Stimulated activated CD8-positive, alpha-beta memory T cell treated with anti-CD3 and anti-CD28 coated beads, Interleukin-15, amount 100 ng/mL, for 1 hour (primary cell): ENCODE results near the gene MYBPC3.

Source experiments
- DNase-seq: peaks from one replicate; pipeline ENCODE4 v3.0.0-alpha.2; 2020; ENCODE audit warnings: low read depth

Gene MYBPC3

GRCh38 chr11:47352556-47352955 is at the start of gene MYBPC3:
Gene MYBPC3 (minus strand): TSS chr11:47352702. CDS start chr11:47352647, 55 bp downstream.
- DNase-seq: no peak

GRCh38 chr11:47400768-47401279 is 48.3 kb upstream of the MYBPC3 start:
- DNase-seq: no peak

GRCh38 chr11:47399860-47400767 is 47.6 kb upstream of the MYBPC3 start:
- DNase-seq: no peak

GRCh38 chr11:47398551-47398950 is 46.0 kb upstream of the MYBPC3 start:
- DNase-seq: no peak

- no peak for DNase-seq
Measured at GRCh38 chr11:47398011-47398410, 45.5 kb upstream of the MYBPC3 start.

- DNase-seq: no peak
Measured at GRCh38 chr11:47396049-47396320, 43.5 kb upstream of the MYBPC3 start.

GRCh38 chr11:47395223-47396048 is 42.9 kb upstream of the MYBPC3 start:
- DNase-seq: no peak

- DNase-seq: no peak
Measured at GRCh38 chr11:47394322-47395222, 42.1 kb upstream of the MYBPC3 start.

GRCh38 chr11:47394050-47394321 is 41.5 kb upstream of the MYBPC3 start:
- DNase-seq: no peak

- DNase-seq: no peak
Measured at GRCh38 chr11:47393163-47394049, 40.9 kb upstream of the MYBPC3 start.

- no peak for DNase-seq
Measured at GRCh38 chr11:47392546-47393162, 40.2 kb upstream of the MYBPC3 start.

GRCh38 chr11:47391711-47392432 is 39.4 kb upstream of the MYBPC3 start:
- no peak for DNase-seq

GRCh38 chr11:47391077-47391583 is 38.6 kb upstream of the MYBPC3 start:
- DNase-seq: no peak

- DNase-seq: no peak
Measured at GRCh38 chr11:47390422-47390760, 37.9 kb upstream of the MYBPC3 start.

GRCh38 chr11:47389577-47390421 is 37.3 kb upstream of the MYBPC3 start:
- no peak for DNase-seq

- DNase-seq: no peak
Measured at GRCh38 chr11:47388697-47389576, 36.4 kb upstream of the MYBPC3 start.

- DNase-seq: no peak
Measured at GRCh38 chr11:47387944-47388696, 35.6 kb upstream of the MYBPC3 start.
